CD8-positive, alpha-beta memory T cell (primary cell): Measurements from ENCODE around the gene OBSCN. TPM values are rescaled to one million over a fixed set of nuclear protein-coding genes. Genes with fewer than 3 reads are reported as not detected.
A peak's percentile ranks its signal among the peaks of the same experiment; 100 is the strongest.

Source experiments
- CTCF ChIA-PET: fragments of 350-600 bp; sonication (Branson Sonifier 250); formaldehyde crosslinking; loops from one replicate; lab custom pipeline; 2021; ENCODE audit warnings: antibody characterized with exemption; lab: Charles Lee
- POLR2A ChIA-PET: fragments of 350-600 bp; sonication (Branson Sonifier 250); formaldehyde crosslinking; loops from one replicate; lab custom pipeline; 2021; ENCODE audit warnings: antibody characterized with exemption; lab: Charles Lee
- DNase-seq, 5 donors: peaks; one replicate each; pipeline versions ENCODE4 v3.0.0 to v3.0.0-alpha.2; 2020 to 2022; ENCODE audit warnings: mixed read lengths in 1 of 5
- H3K27ac ChIP-seq: one replicate; pipeline ENCODE4 v1.7.0; 2013; ENCODE audit warnings: low read depth, mild to moderate bottlenecking, low read length, moderate library complexity
- H3K27me3 ChIP-seq: 2 replicates; pipeline ENCODE4 v1.7.0; 2013; ENCODE audit warnings: low read length, mild to moderate bottlenecking; ENCODE audit not compliant: insufficient read depth, poor library complexity, severe bottlenecking
- H3K36me3 ChIP-seq: 2 replicates; pipeline ENCODE4 v1.7.0; 2013; ENCODE audit warnings: mild to moderate bottlenecking, low read length, moderate library complexity; ENCODE audit not compliant: insufficient read depth
- H3K4me1 ChIP-seq: 2 replicates; pipeline ENCODE4 v1.7.0; 2013; ENCODE audit warnings: mild to moderate bottlenecking, low read length, moderate library complexity; ENCODE audit not compliant: insufficient read depth
- H3K4me3 ChIP-seq: 2 replicates; pipeline ENCODE4 v1.7.0; 2013; ENCODE audit warnings: mild to moderate bottlenecking, low read length
- H3K9me3 ChIP-seq: 2 replicates; pipeline ENCODE4 v1.7.0; 2013; ENCODE audit warnings: mild to moderate bottlenecking, low read length
- H3K27ac Mint-ChIP-seq, 8 donors: one replicate each; pipeline ENCODE4 v1.8.0; 2020 to 2021; ENCODE audit warnings: mixed read lengths in 8 of 8, mild to moderate bottlenecking in 6 of 8, inconsistent platforms in 3 of 8, moderate library complexity in 3 of 8
- H3K27me3 Mint-ChIP-seq, 2 donors: one replicate each; pipeline ENCODE4 v1.8.0; 2020 to 2021; ENCODE audit warnings: mixed read lengths in 2 of 2, mild to moderate bottlenecking in 1 of 2, moderate library complexity in 1 of 2
- H3K36me3 Mint-ChIP-seq, 3 donors: one replicate each; pipeline ENCODE4 v1.8.0; 2020 to 2021; ENCODE audit warnings: mixed read lengths in 3 of 3, inconsistent platforms in 1 of 3, mild to moderate bottlenecking in 1 of 3
- H3K4me1 Mint-ChIP-seq, 3 donors: one replicate each; pipeline ENCODE4 v1.8.0; 2020 to 2021; ENCODE audit warnings: mixed read lengths in 3 of 3, inconsistent platforms in 1 of 3, mild to moderate bottlenecking in 1 of 3
- H3K4me3 Mint-ChIP-seq, 7 donors: one replicate each; pipeline ENCODE4 v1.8.0; 2020 to 2021; ENCODE audit warnings: mixed read lengths in 7 of 7, mild to moderate bottlenecking in 6 of 7, moderate library complexity in 4 of 7, inconsistent platforms in 2 of 7
- H3K9me3 Mint-ChIP-seq, 5 donors: one replicate each; pipeline ENCODE4 v1.8.0; 2020 to 2022; ENCODE audit warnings: mixed read lengths in 5 of 5, mild to moderate bottlenecking in 3 of 5, moderate library complexity in 2 of 5, inconsistent platforms in 1 of 5
- polyA plus RNA-seq: library from polyadenylated mRNA; unstranded; fragments of 300-500 nt; fragmentation: Illumina TruSeq; gene quantifications from one replicate; pipeline ENCODE4 v1.2.3, GENCODE V29; 2021
- total RNA-seq, 2 experiments: library from RNA; stranded (reverse); gene quantifications; one replicate each; pipeline ENCODE4 v1.2.3, GENCODE V29; 2021

OBSCN gene
- total and polyA plus RNA-seq, 3 experiments from 2014 or later: 3.0 to 13.6 (median 10.9) TPM

GRCh38 chr1:228166170-228166936 is 41.5 kb upstream of the OBSCN start:
- no peaks in the 10 kb centered on the region for H3K27me3 ChIP-seq
- no peaks in the 10 kb centered on the region for H3K9me3 ChIP-seq
- H3K36me3 ChIP-seq: no peaks in the 10 kb centered on the region
- H3K27ac Mint-ChIP-seq: peak overlapping the region; percentile 87 to 96 (median 94)
- H3K27ac ChIP-seq: peak overlapping the region; percentile 97
- H3K4me3 Mint-ChIP-seq: peak overlapping the region; percentile 79 to 95 (median 84)
- peak overlapping the region; percentile 83 for H3K4me3 ChIP-seq
- H3K9me3 Mint-ChIP-seq: no peaks in the 10 kb centered on the region
- POLR2A ChIA-PET: interaction anchor here (0.6 to 4.8 kb wide), 5 partner anchors 27 to 291 kb away, joined by 3 to 69 read pairs (median 4); partner anchors contain the start of genes GUK1 and TRIM11
- DNase-seq: peak in 4 of 5 donors; percentile 47 to 78 (median 58)
- peaks cover 34% of the 10 kb centered on the region for H3K4me1 ChIP-seq
- peaks cover 28 to 63% (median 51%) of the 10 kb centered on the region in 3 donors for H3K4me1 Mint-ChIP-seq
- H3K27me3 Mint-ChIP-seq: no peaks in the 10 kb centered on the region
- CTCF ChIA-PET: interaction anchor here (0.8 to 8.2 kb wide), 22 partner anchors 9 to 602 kb away, joined by 3 to 59 read pairs (median 5); partner anchors contain the start of genes GUK1 and MRPL55
- H3K36me3 Mint-ChIP-seq: peaks cover 0 to 25% (median 2%) of the 10 kb centered on the region in 3 donors

- CTCF ChIA-PET: interaction anchor here (2.2 to 8.2 kb wide), 3 partner anchors 11 to 38 kb away, joined by 5 to 59 read pairs (median 17); no protein-coding TSS in a partner anchor
- H3K4me3 Mint-ChIP-seq: peak overlapping the region in 1 of 7 donors; percentile 16
Measured at GRCh38 chr1:228168563-228169270, 39.1 kb upstream of the OBSCN start.

GRCh38 chr1:228169345-228169744 is 38.5 kb upstream of the OBSCN start:
- Histone ChIP-seq H3K9me3 (no peaks in the 10 kb centered on the region), H3K36me3 (no peaks in the 10 kb centered on the region), H3K4me1 (peaks cover 15% of the 10 kb centered on the region), H3K4me3 (no peak overlapping the region), H3K27ac (no peak overlapping the region), H3K27me3 (no peaks in the 10 kb centered on the region)
- CTCF ChIA-PET: interaction anchor here (8.2 kb wide), 1 partner anchor 38 kb away, joined by 59 read pairs; no protein-coding TSS in a partner anchor
- Mint-ChIP-seq H3K27ac (peak overlapping the region in 5 of 8 donors; percentile 31 to 96 (median 55)), H3K27me3 (no peaks in the 10 kb centered on the region), H3K36me3 (peaks cover 0 to 35% (median 3%) of the 10 kb centered on the region in 3 donors), H3K4me1 (peaks cover 23 to 56% (median 46%) of the 10 kb centered on the region in 3 donors), H3K9me3 (no peaks in the 10 kb centered on the region), H3K4me3 (no peak overlapping the region)
- DNase-seq: no peak
- POLR2A ChIA-PET: no interaction called here

More at GRCh38 chr1:228168563-228169270, 39.1 kb upstream of the OBSCN start:
- peak overlapping the region in 6 of 8 donors; percentile 55 to 96 (median 77) for H3K27ac Mint-ChIP-seq
- no peaks in the 10 kb centered on the region for H3K9me3 Mint-ChIP-seq
- H3K36me3 Mint-ChIP-seq: peaks cover 0 to 35% (median 3%) of the 10 kb centered on the region in 3 donors
- H3K4me3 ChIP-seq: no peak overlapping the region
- H3K4me1 ChIP-seq: peaks cover 16% of the 10 kb centered on the region
- POLR2A ChIA-PET: no interaction called here
- DNase-seq: no peak
- H3K27me3 Mint-ChIP-seq: no peaks in the 10 kb centered on the region
- H3K9me3 ChIP-seq: no peaks in the 10 kb centered on the region
- no peak overlapping the region for H3K27ac ChIP-seq
- H3K36me3 ChIP-seq: no peaks in the 10 kb centered on the region
- H3K27me3 ChIP-seq: no peaks in the 10 kb centered on the region
- H3K4me1 Mint-ChIP-seq: peaks cover 28 to 62% (median 51%) of the 10 kb centered on the region in 3 donors

- H3K4me1 Mint-ChIP-seq: peaks cover 17 to 45% (median 36%) of the 10 kb centered on the region in 3 donors
- Histone ChIP-seq H3K27me3 (no peaks in the 10 kb centered on the region), H3K27ac (no peak overlapping the region), H3K4me1 (peaks cover 9% of the 10 kb centered on the region), H3K4me3 (no peak overlapping the region), H3K9me3 (no peaks in the 10 kb centered on the region), H3K36me3 (no peaks in the 10 kb centered on the region)
- no peaks in the 10 kb centered on the region for H3K9me3 Mint-ChIP-seq
- H3K36me3 Mint-ChIP-seq: peaks cover 0 to 37% (median 3%) of the 10 kb centered on the region in 3 donors
- ChIA-PET CTCF (interaction anchor here (8.2 kb wide), 1 partner anchor 40 kb away, joined by 59 read pairs; no protein-coding TSS in a partner anchor), POLR2A (no interaction called here)
- peak overlapping the region in 2 of 8 donors; percentile 42 to 47 for H3K27ac Mint-ChIP-seq
- H3K4me3 Mint-ChIP-seq: no peak overlapping the region
- no peaks in the 10 kb centered on the region for H3K27me3 Mint-ChIP-seq
- peak in 1 of 5 donors; percentile 16 for DNase-seq
Measured at GRCh38 chr1:228170666-228171065, 37.2 kb upstream of the OBSCN start.

GRCh38 chr1:228171221-228171891 is 36.5 kb upstream of the OBSCN start:
- no peak overlapping the region for H3K4me3 Mint-ChIP-seq
- peaks cover 8% of the 10 kb centered on the region for H3K4me1 ChIP-seq
- ChIA-PET CTCF (interaction anchor here (8.2 kb wide), 1 partner anchor 40 kb away, joined by 59 read pairs; no protein-coding TSS in a partner anchor), POLR2A (no interaction called here)
- H3K9me3 ChIP-seq: no peaks in the 10 kb centered on the region
- peak in 1 of 5 donors; percentile 40 for DNase-seq
- no peaks in the 10 kb centered on the region for H3K36me3 ChIP-seq
- H3K27me3 Mint-ChIP-seq: no peaks in the 10 kb centered on the region
- no peaks in the 10 kb centered on the region for H3K27me3 ChIP-seq
- peaks cover 17 to 42% (median 36%) of the 10 kb centered on the region in 3 donors for H3K4me1 Mint-ChIP-seq
- peak overlapping the region in 4 of 8 donors; percentile 14 to 50 (median 36) for H3K27ac Mint-ChIP-seq
- H3K9me3 Mint-ChIP-seq: no peaks in the 10 kb centered on the region
- no peak overlapping the region for H3K27ac ChIP-seq
- no peak overlapping the region for H3K4me3 ChIP-seq
- peaks cover 0 to 38% (median 3%) of the 10 kb centered on the region in 3 donors for H3K36me3 Mint-ChIP-seq

GRCh38 chr1:228172591-228173527 is 35.0 kb upstream of the OBSCN start:
- peak in 1 of 5 donors; percentile 18 for DNase-seq
- Histone ChIP-seq H3K4me1 (no peaks in the 10 kb centered on the region), H3K4me3 (no peak overlapping the region), H3K36me3 (no peaks in the 10 kb centered on the region), H3K27me3 (no peaks in the 10 kb centered on the region), H3K9me3 (no peaks in the 10 kb centered on the region), H3K27ac (no peak overlapping the region)
- ChIA-PET CTCF (interaction anchor here (8.2 kb wide), 1 partner anchor 42 kb away, joined by 59 read pairs; no protein-coding TSS in a partner anchor), POLR2A (no interaction called here)
- peaks cover 12 to 30% (median 26%) of the 10 kb centered on the region in 3 donors for H3K4me1 Mint-ChIP-seq
- no peaks in the 10 kb centered on the region for H3K27me3 Mint-ChIP-seq
- peak overlapping the region in 1 of 7 donors; percentile 60 for H3K4me3 Mint-ChIP-seq
- peak overlapping the region in 5 of 8 donors; percentile 33 to 81 (median 61) for H3K27ac Mint-ChIP-seq
- H3K9me3 Mint-ChIP-seq: no peaks in the 10 kb centered on the region
- peaks cover 0 to 40% (median 4%) of the 10 kb centered on the region in 3 donors for H3K36me3 Mint-ChIP-seq
